HCT116 (cell line): ENCODE data around the gene METTL2B.
"Not testable (repeated sequence)": the region's sequence is repeated elsewhere in the genome, so short reads cannot be mapped to it uniquely, and the experiment has no call there.

Source experiments
- CTCF ChIP-seq, 3 experiments: fragments of 200-600 bp in 1 of 3; sonication (generic) in 1 of 3; IDR thresholded peaks in 2 of 3; conservative IDR thresholded peaks in 1 of 3; 2 replicates each; pipeline ENCODE4 v1.5.1; 2012 to 2017; ENCODE audit warnings: low read depth in 2 of 3, low read length in 2 of 3, antibody characterized with exemption in 1 of 3, borderline replicate concordance in 1 of 3, control low read depth in 1 of 3, mild to moderate bottlenecking in 1 of 3, mixed read lengths in 1 of 3, mixed run types in 1 of 3, moderate library complexity in 1 of 3; ENCODE audit not compliant: insufficient read depth in 1 of 3
- POLR2AphosphoS5 ChIP-seq: IDR thresholded peaks from 2 replicates; pipeline ENCODE4 v1.6.1; 2011; ENCODE audit warnings: mild to moderate bottlenecking, low read depth, low read length, moderate library complexity

- not testable (repeated sequence) for TF ChIP-seq CTCF (IDR thresholded peaks at IDR 0.05 in 2 of 3, conservative IDR thresholded peaks at IDR 0.05 in 1 of 3; ENCODE audit: borderline replicate concordance in 1 of 3, insufficient read depth in 1 of 3, low read depth in 2 of 3, low read length in 2 of 3); POLR2AphosphoS5
Observed at GRCh38 chr7:128515232-128515631, 38.7 kb downstream of the METTL2B start.
